DOHH2 (cell line): ENCODE measurements around the gene COL9A3.

ENCODE experiments used
- H3F3A ChIP-seq: fragments of 200-600 bp; sonication (generic), shearing (Covaris generic); 2 replicates; pipeline ENCODE4 v1.6.0; 2016; ENCODE audit warnings: antibody characterized with exemption, mild to moderate bottlenecking; ENCODE audit not compliant: control insufficient read depth, insufficient read depth
- H3K27ac ChIP-seq: fragments of 200-600 bp; sonication (generic); 2 replicates; pipeline ENCODE4 v1.5.1; 2014; ENCODE audit warnings: low read depth, mild to moderate bottlenecking, low read length, moderate library complexity
- H3K27me3 ChIP-seq: fragments of 200-600 bp; sonication (generic); 2 replicates; pipeline ENCODE4 v1.6.1; 2014; ENCODE audit warnings: mild to moderate bottlenecking, low read length, mixed read lengths; ENCODE audit not compliant: control insufficient read depth
- H3K36me3 ChIP-seq: fragments of 200-600 bp; sonication (generic); 2 replicates; pipeline ENCODE4 v1.6.1; 2014; ENCODE audit warnings: mild to moderate bottlenecking, low read length, moderate library complexity, mixed read lengths; ENCODE audit not compliant: control insufficient read depth
- H3K4me1 ChIP-seq: fragments of 200-600 bp; sonication (generic); 2 replicates; pipeline ENCODE4 v1.6.1; 2014; ENCODE audit warnings: mild to moderate bottlenecking, low read length, mixed read lengths; ENCODE audit not compliant: control insufficient read depth
- H3K4me2 ChIP-seq: fragments of 200-600 bp; sonication (generic); 2 replicates; pipeline ENCODE4 v1.6.0; 2014; ENCODE audit warnings: mild to moderate bottlenecking, low read length, moderate library complexity
- H3K4me3 ChIP-seq: fragments of 200-600 bp; sonication (generic); 2 replicates; pipeline ENCODE4 v1.5.1; 2014; ENCODE audit warnings: mild to moderate bottlenecking, low read length, mixed read lengths
- H3K79me2 ChIP-seq: fragments of 200-600 bp; sonication (generic); 2 replicates; pipeline ENCODE4 v1.6.1; 2014; ENCODE audit warnings: mild to moderate bottlenecking, low read length, mixed read lengths; ENCODE audit not compliant: control insufficient read depth
- H3K9me2 ChIP-seq: fragments of 200-600 bp; sonication (generic); replicated peaks from 2 replicates; pipeline ENCODE4 v1.6.1; 2014; ENCODE audit warnings: mild to moderate bottlenecking, low read length, mixed read lengths; ENCODE audit not compliant: control insufficient read depth
- H3K9me3 ChIP-seq: fragments of 200-600 bp; sonication (generic); 2 replicates; pipeline ENCODE4 v1.6.1; 2014; ENCODE audit warnings: antibody characterized with exemption, low read length, mixed read lengths; ENCODE audit not compliant: control insufficient read depth, insufficient read depth
- H4K20me1 ChIP-seq: fragments of 200-600 bp; sonication (generic); 2 replicates; pipeline ENCODE4 v1.6.0; 2014; ENCODE audit warnings: low read depth, mild to moderate bottlenecking, antibody characterized with exemption, low read length, moderate library complexity; ENCODE audit not compliant: control insufficient read depth, insufficient read depth
- CTCF ChIP-seq: fragments of 200-600 bp; sonication (generic); IDR thresholded peaks from one replicate; pipeline ENCODE4 v1.5.1; 2014; ENCODE audit warnings: antibody characterized with exemption, mild to moderate bottlenecking, low read depth, low read length; ENCODE audit not compliant: poor library complexity, severe bottlenecking
- EZH2phosphoT487 ChIP-seq: fragments of 200-600 bp; sonication (generic); IDR thresholded peaks from 2 replicates; pipeline ENCODE4 v1.6.1; 2017; ENCODE audit warnings: borderline replicate concordance, mild to moderate bottlenecking, antibody characterized with exemption, low read length, moderate library complexity, mixed read lengths

COL9A3 gene

GRCh38 chr20:62817975-62818591 lies 1.2 kb downstream of the COL9A3 start:
- peaks cover 2% of the 10 kb centered on the region; the same call in 1 of the 2 replicates for H3F3A ChIP-seq
- H3K27me3 ChIP-seq: peaks cover 37% of the 10 kb centered on the region
- H3K4me2 ChIP-seq: no peak overlapping the region
- no peaks in the 10 kb centered on the region for H3K79me2 ChIP-seq
- no peaks in the 10 kb centered on the region for H3K9me2 ChIP-seq
- H3K4me3 ChIP-seq: no peak overlapping the region
- TF ChIP-seq EZH2phosphoT487 (no peak), CTCF (no peak)
- no peak overlapping the region for H3K27ac ChIP-seq
- H3K9me3 ChIP-seq: no peaks in the 10 kb centered on the region
- H3K36me3 ChIP-seq: no peaks in the 10 kb centered on the region
- H3K4me1 ChIP-seq: no peaks in the 10 kb centered on the region
- no peaks in the 10 kb centered on the region for H4K20me1 ChIP-seq

DNA sequence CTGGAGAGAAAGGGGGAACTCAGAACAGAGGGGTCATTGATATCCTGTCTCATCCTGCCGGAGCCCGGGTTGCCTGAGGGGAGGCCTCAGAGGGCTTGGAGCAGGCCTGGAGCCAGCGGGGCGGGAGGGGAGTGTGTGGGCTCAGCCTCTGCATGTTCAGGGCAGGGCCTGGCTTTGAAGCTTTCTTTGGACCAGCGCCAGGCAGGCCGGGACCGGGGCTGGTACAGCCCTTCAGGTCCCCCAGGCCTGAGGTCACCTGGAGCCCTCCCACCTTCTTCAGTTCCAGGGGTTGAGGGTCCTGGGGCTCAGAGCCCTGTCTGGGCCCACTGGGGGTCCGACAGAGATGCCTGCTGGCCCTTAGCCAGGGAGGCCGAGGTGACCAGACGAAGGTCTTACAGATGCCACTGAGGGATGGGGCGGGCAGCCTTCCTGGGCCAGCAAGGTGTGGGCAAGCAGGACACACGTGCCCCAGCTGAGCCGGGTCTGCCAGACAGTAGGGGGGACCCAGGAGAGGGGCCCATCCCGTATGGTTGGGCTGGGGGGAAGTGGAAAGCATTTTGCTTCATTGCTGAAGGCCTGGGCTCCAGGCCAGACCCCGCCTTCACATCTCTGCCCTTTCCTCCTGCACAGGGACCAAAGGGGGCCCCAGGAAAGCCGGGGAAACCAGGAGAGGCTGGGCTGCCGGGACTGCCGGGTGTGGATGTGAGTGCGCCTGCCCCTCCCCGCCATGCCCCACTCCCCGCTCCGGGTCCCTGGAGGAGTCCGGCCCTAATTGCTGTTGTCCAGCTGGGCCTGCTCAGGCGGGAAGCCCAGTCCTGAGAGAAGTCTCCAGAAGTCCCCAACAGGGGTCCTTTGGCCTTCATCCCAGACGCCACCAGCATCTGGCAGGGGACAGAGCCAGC lies 2.0 kb downstream of the COL9A3 start:
- Histone ChIP-seq H3K4me2 (no peak overlapping the region), H3K27me3 (peaks cover 37% of the 10 kb centered on the region), H3K4me3 (no peak overlapping the region), H3K79me2 (no peaks in the 10 kb centered on the region), H3K27ac (no peak overlapping the region), H3F3A (peaks cover 3% of the 10 kb centered on the region; the same call in 1 of the 2 replicates), H3K9me2 (no peaks in the 10 kb centered on the region), H3K9me3 (no peaks in the 10 kb centered on the region), H3K4me1 (no peaks in the 10 kb centered on the region), H4K20me1 (no peaks in the 10 kb centered on the region), H3K36me3 (no peaks in the 10 kb centered on the region)
- TF ChIP-seq CTCF (no peak), EZH2phosphoT487 (no peak)

DNA sequence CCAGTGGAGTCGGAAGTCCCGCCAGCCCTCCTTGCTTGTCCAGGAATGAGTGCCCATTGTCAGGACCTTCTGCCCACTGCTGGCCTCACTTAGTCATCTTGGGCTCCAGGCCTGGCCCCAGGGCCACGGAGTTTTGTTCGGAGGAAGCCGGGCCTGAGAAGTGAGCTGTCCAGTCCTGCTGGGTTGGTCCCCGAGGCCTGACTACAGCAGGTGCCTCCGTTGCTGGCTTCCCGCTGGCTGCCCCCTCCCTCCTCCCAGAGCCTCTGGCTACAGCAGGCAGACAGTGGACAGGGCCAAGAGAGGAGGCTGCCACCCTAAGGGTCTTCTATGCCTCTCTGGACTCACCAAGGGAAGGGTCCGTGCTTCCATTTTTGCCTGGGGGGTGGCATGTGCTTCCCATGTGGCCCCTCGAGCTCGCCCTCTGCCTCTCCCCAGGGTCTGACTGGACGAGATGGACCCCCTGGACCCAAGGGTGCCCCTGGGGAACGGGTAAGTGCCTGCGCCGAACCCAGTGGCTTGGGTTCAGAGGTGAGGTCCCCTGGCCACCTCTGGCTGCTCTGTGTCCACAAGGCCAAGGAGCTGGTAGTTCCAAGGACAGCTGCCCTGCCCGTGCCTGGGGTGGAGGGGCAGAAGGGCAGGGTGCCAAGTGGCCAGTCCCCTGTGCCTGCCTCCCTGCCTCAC lies 2.8 kb downstream of the COL9A3 start:
- Histone ChIP-seq H3K9me3 (no peaks in the 10 kb centered on the region), H3K4me3 (no peak overlapping the region), H3K4me1 (peaks cover 4% of the 10 kb centered on the region), H4K20me1 (no peaks in the 10 kb centered on the region), H3K4me2 (no peak overlapping the region), H3K36me3 (no peaks in the 10 kb centered on the region), H3K27ac (no peak overlapping the region), H3K27me3 (peaks cover 37% of the 10 kb centered on the region), H3F3A (peaks cover 3% of the 10 kb centered on the region; the same call in 1 of the 2 replicates), H3K79me2 (no peaks in the 10 kb centered on the region), H3K9me2 (no peaks in the 10 kb centered on the region)
- no peak for TF ChIP-seq CTCF
- no peak for TF ChIP-seq EZH2phosphoT487
